Measurements from ENCODE around the gene CERS2. TPM values are rescaled to one million over a fixed set of nuclear protein-coding genes. Genes with fewer than 3 reads are reported as not detected.
"Not testable (repeated sequence)": the region's sequence is repeated elsewhere in the genome, so short reads cannot be mapped to it uniquely, and the experiment has no call there.

CERS2 gene
- total RNA-seq, 1 donor: 159 TPM

GRCh38 chr1:150954708-150955107 lies 19.9 kb downstream of the CERS2 start:
- Histone ChIP-seq H3K36me3 (ENCODE audit: insufficient read depth, low read length) (peaks cover 62% of the 10 kb centered on the region), H3K79me2 (ENCODE audit: insufficient read depth, low read length) (no peaks in the 10 kb centered on the region), H4K20me1 (ENCODE audit: insufficient read depth, low read length) (no peaks in the 10 kb centered on the region), H3K4me3 (ENCODE audit: insufficient read depth, low read length) (no peak overlapping the region), H2AFZ (ENCODE audit: low read length) (no peak overlapping the region), H3K27ac (ENCODE audit: low read depth, low read length) (no peak overlapping the region), H3K9me3 (ENCODE audit: low read depth, low read length) (no peaks in the 10 kb centered on the region), H3K4me1 (ENCODE audit: insufficient read depth, low read length) (no peaks in the 10 kb centered on the region), H3K4me2 (ENCODE audit: insufficient read depth, low read length) (no peak overlapping the region), H3K27me3 (ENCODE audit: insufficient read depth, low read length) (no peaks in the 10 kb centered on the region)
- TF ChIP-seq CTCF (IDR thresholded peaks at IDR 0.05; ENCODE audit: extremely low read depth, low read depth, low read length): no peak
- DNase-seq (ENCODE audit: insufficient read length, low spot score, missing footprints): peak; percentile 58

- H3K36me3 ChIP-seq (ENCODE audit: insufficient read depth, low read length): peaks cover 57% of the 10 kb centered on the region
- H3K27me3 ChIP-seq (ENCODE audit: insufficient read depth, low read length): no peaks in the 10 kb centered on the region
- TF ChIP-seq CTCF (IDR thresholded peaks at IDR 0.05; ENCODE audit: extremely low read depth, low read depth, low read length): no peak
- H3K4me1 ChIP-seq (ENCODE audit: insufficient read depth, low read length): no peaks in the 10 kb centered on the region
- no peak overlapping the region for H2AFZ ChIP-seq (ENCODE audit: low read length)
- peak; percentile 49 for DNase-seq (ENCODE audit: insufficient read length, low spot score, missing footprints)
- H3K9me3 ChIP-seq (ENCODE audit: low read depth, low read length): no peaks in the 10 kb centered on the region
- H3K4me3 ChIP-seq (ENCODE audit: insufficient read depth, low read length): no peak overlapping the region
- H4K20me1 ChIP-seq (ENCODE audit: insufficient read depth, low read length): no peaks in the 10 kb centered on the region
- H3K27ac ChIP-seq (ENCODE audit: low read depth, low read length): no peak overlapping the region
- H3K4me2 ChIP-seq (ENCODE audit: insufficient read depth, low read length): no peak overlapping the region
- H3K79me2 ChIP-seq (ENCODE audit: insufficient read depth, low read length): no peaks in the 10 kb centered on the region
Measured at GRCh38 chr1:150944856-150945255, 29.8 kb downstream of the CERS2 start.

GRCh38 chr1:150931773-150932172 lies 42.9 kb downstream of the CERS2 start:
- Histone ChIP-seq H3K4me2 (ENCODE audit: insufficient read depth, low read length) (no peak overlapping the region), H3K4me3 (ENCODE audit: insufficient read depth, low read length) (no peak overlapping the region), H3K36me3 (ENCODE audit: insufficient read depth, low read length) (peaks cover 57% of the 10 kb centered on the region), H3K9me3 (ENCODE audit: low read depth, low read length) (no peaks in the 10 kb centered on the region), H3K4me1 (ENCODE audit: insufficient read depth, low read length) (peaks cover 6% of the 10 kb centered on the region), H3K27ac (ENCODE audit: low read depth, low read length) (no peak overlapping the region), H3K79me2 (ENCODE audit: insufficient read depth, low read length) (peaks cover 26% of the 10 kb centered on the region), H3K27me3 (ENCODE audit: insufficient read depth, low read length) (no peaks in the 10 kb centered on the region), H2AFZ (ENCODE audit: low read length) (no peak overlapping the region), H4K20me1 (ENCODE audit: insufficient read depth, low read length) (no peaks in the 10 kb centered on the region)
- DNase-seq (ENCODE audit: insufficient read length, low spot score, missing footprints): no peak
- TF ChIP-seq CTCF (IDR thresholded peaks at IDR 0.05; ENCODE audit: extremely low read depth, low read depth, low read length): no peak

- H3K27ac ChIP-seq (ENCODE audit: low read depth, low read length); H4K20me1 ChIP-seq (ENCODE audit: insufficient read depth, low read length); H3K4me3 ChIP-seq (ENCODE audit: insufficient read depth, low read length); H3K9me3 ChIP-seq (ENCODE audit: low read depth, low read length); DNase-seq (ENCODE audit: insufficient read length, low spot score, missing footprints); H3K27me3 ChIP-seq (ENCODE audit: insufficient read depth, low read length); H2AFZ ChIP-seq (ENCODE audit: low read length); H3K4me2 ChIP-seq (ENCODE audit: insufficient read depth, low read length); H3K4me1 ChIP-seq (ENCODE audit: insufficient read depth, low read length): not testable (repeated sequence)
- Histone ChIP-seq H3K79me2 (ENCODE audit: insufficient read depth, low read length) (peaks cover 23% of the 10 kb centered on the region), H3K36me3 (ENCODE audit: insufficient read depth, low read length) (peaks cover 51% of the 10 kb centered on the region)
Measured at GRCh38 chr1:150928775-150929174, 45.9 kb downstream of the CERS2 start.
